WTC11 (cell line): Measurements from ENCODE around the gene HAO1. TPM values are rescaled to one million over a fixed set of nuclear protein-coding genes. Genes with fewer than 3 reads are reported as not detected.

Source experiments
- ATAC-seq: fragments of 200-7000 bp; cut with Tn5 transposase; 2 replicates; pipeline ENCODE4 v1.10.0; 2021; ENCODE audit warnings: mild to moderate bottlenecking, moderate library complexity
- CTCF ChIA-PET: fragments of 300-600 bp; sonication (Branson Sonifier 250); formaldehyde crosslinking; loops from one replicate; lab custom pipeline; 2021; ENCODE audit warnings: antibody characterized with exemption; lab: Charles Lee
- POLR2A ChIA-PET: fragments of 350-600 bp; sonication (Branson Sonifier 250); formaldehyde crosslinking; loops from one replicate; lab custom pipeline; 2021; ENCODE audit warnings: antibody characterized with exemption; lab: Charles Lee
- DNase-seq: peaks from one replicate; pipeline ENCODE4 v3.0.0; 2021; ENCODE audit warnings: low spot score
- H3K27ac Mint-ChIP-seq: 2 replicates; pipeline ENCODE4 v1.8.0; 2021; ENCODE audit warnings: mixed read lengths
- H3K27me3 Mint-ChIP-seq: 2 replicates; pipeline ENCODE4 v1.8.0; 2021; ENCODE audit warnings: low read depth, mild to moderate bottlenecking, moderate library complexity, mixed read lengths
- H3K36me3 Mint-ChIP-seq: 2 replicates; pipeline ENCODE4 v1.8.0; 2021; ENCODE audit warnings: mixed read lengths
- H3K4me1 Mint-ChIP-seq: 2 replicates; pipeline ENCODE4 v1.8.0; 2022; ENCODE audit warnings: mixed read lengths
- H3K4me3 Mint-ChIP-seq: 2 replicates; pipeline ENCODE4 v1.8.0; 2021; ENCODE audit warnings: mild to moderate bottlenecking, moderate library complexity, mixed read lengths
- H3K9me3 Mint-ChIP-seq: 2 replicates; pipeline ENCODE4 v1.8.0; 2021; ENCODE audit warnings: mixed read lengths
- FOXK1 ChIP-seq: sonication (generic); formaldehyde crosslinking; IDR thresholded peaks from 2 replicates; pipeline ENCODE4 v1.8.0; 2022; ENCODE audit warnings: mild to moderate bottlenecking, moderate library complexity, missing genetic modification reagents
- FOXP4 ChIP-seq: sonication (generic); formaldehyde crosslinking; IDR thresholded peaks from 2 replicates; pipeline ENCODE4 v1.8.0; 2022; ENCODE audit warnings: mild to moderate bottlenecking, missing genetic modification reagents
- KAT7 ChIP-seq: sonication (generic); formaldehyde crosslinking; IDR thresholded peaks from 2 replicates; pipeline ENCODE4 v1.8.1; 2023; ENCODE audit warnings: missing genetic modification reagents, mild to moderate bottlenecking, borderline replicate concordance
- MXD4 ChIP-seq: fragments of 250-450 bp; sonication (Bioruptor Pico); IDR thresholded peaks from 2 replicates; pipeline ENCODE4 v1.8.0; 2021; ENCODE audit warnings: mild to moderate bottlenecking, moderate library complexity, borderline replicate concordance
- NR3C1 ChIP-seq: sonication (generic); formaldehyde crosslinking; conservative IDR thresholded peaks from 2 replicates; pipeline ENCODE4 v1.8.1; 2023; ENCODE audit warnings: low read depth, mild to moderate bottlenecking, missing genetic modification reagents
- PRRX2 ChIP-seq: fragments of 250-450 bp; sonication (Bioruptor Pico); IDR thresholded peaks from 2 replicates; pipeline ENCODE4 v1.8.0; 2021; ENCODE audit warnings: mild to moderate bottlenecking
- SP1 ChIP-seq: sonication (generic); formaldehyde crosslinking; conservative IDR thresholded peaks from 2 replicates; pipeline ENCODE4 v1.8.1; 2022; ENCODE audit warnings: missing genetic modification reagents
- USF1 ChIP-seq: sonication (generic); formaldehyde crosslinking; IDR thresholded peaks from 2 replicates; pipeline ENCODE4 v1.8.0; 2022; ENCODE audit warnings: mild to moderate bottlenecking, missing genetic modification reagents
- ZNF232 ChIP-seq: sonication (generic); formaldehyde crosslinking; IDR thresholded peaks from 2 replicates; pipeline ENCODE4 v1.8.0; 2022; ENCODE audit warnings: mild to moderate bottlenecking, missing genetic modification reagents
- ZNF425 ChIP-seq: fragments of 250-450 bp; sonication (Bioruptor Pico); conservative IDR thresholded peaks from 2 replicates; pipeline ENCODE4 v1.9.0; 2021; ENCODE audit warnings: mild to moderate bottlenecking
- total RNA-seq: library from RNA; stranded (reverse); gene quantifications from 3 replicates; pipeline ENCODE4 v1.2.3, GENCODE V29; 2021
- TF ChIP-seq, protein P1 (sequence below): sonication (generic); formaldehyde crosslinking; IDR thresholded peaks from 2 replicates; pipeline ENCODE4 v1.8.1; 2023; ENCODE audit warnings: mild to moderate bottlenecking, missing genetic modification reagents, borderline replicate concordance
- TF ChIP-seq, protein P2 (sequence below): sonication (generic); formaldehyde crosslinking; IDR thresholded peaks from 2 replicates; pipeline ENCODE4 v1.8.1; 2023; ENCODE audit warnings: mild to moderate bottlenecking, missing genetic modification reagents, moderate library complexity
- TF ChIP-seq, protein P3 (sequence below): sonication (generic); formaldehyde crosslinking; IDR thresholded peaks from 2 replicates; pipeline ENCODE4 v1.8.0; 2023; ENCODE audit warnings: missing genetic modification reagents

Gene HAO1
- total RNA-seq, 1 experiment from 2014 or later = not detected

GRCh38 chr20:7855545-7855944, 84.7 kb downstream of the HAO1 start (continued):
- TF ChIP-seq, protein P1, sequence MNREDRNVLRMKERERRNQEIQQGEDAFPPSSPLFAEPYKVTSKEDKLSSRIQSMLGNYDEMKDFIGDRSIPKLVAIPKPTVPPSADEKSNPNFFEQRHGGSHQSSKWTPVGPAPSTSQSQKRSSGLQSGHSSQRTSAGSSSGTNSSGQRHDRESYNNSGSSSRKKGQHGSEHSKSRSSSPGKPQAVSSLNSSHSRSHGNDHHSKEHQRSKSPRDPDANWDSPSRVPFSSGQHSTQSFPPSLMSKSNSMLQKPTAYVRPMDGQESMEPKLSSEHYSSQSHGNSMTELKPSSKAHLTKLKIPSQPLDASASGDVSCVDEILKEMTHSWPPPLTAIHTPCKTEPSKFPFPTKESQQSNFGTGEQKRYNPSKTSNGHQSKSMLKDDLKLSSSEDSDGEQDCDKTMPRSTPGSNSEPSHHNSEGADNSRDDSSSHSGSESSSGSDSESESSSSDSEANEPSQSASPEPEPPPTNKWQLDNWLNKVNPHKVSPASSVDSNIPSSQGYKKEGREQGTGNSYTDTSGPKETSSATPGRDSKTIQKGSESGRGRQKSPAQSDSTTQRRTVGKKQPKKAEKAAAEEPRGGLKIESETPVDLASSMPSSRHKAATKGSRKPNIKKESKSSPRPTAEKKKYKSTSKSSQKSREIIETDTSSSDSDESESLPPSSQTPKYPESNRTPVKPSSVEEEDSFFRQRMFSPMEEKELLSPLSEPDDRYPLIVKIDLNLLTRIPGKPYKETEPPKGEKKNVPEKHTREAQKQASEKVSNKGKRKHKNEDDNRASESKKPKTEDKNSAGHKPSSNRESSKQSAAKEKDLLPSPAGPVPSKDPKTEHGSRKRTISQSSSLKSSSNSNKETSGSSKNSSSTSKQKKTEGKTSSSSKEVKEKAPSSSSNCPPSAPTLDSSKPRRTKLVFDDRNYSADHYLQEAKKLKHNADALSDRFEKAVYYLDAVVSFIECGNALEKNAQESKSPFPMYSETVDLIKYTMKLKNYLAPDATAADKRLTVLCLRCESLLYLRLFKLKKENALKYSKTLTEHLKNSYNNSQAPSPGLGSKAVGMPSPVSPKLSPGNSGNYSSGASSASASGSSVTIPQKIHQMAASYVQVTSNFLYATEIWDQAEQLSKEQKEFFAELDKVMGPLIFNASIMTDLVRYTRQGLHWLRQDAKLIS (CRISPR knock-in tag) = no peak
- TF ChIP-seq NR3C1 (CRISPR knock-in tag) = no peak

GRCh38 chr20:7853493-7853892, 86.8 kb downstream of the HAO1 start:
- ChIA-PET POLR2A (no interaction called here), CTCF (no interaction called here)
- TF ChIP-seq ZNF425 (CRISPR knock-in tag) (no peak), KAT7 (no peak), SP1 (CRISPR knock-in tag) (no peak), MXD4 (CRISPR knock-in tag) (no peak), PRRX2 (CRISPR knock-in tag) (no peak), ZNF232 (no peak), FOXP4 (no peak), USF1 (no peak), FOXK1 (no peak)
- TF ChIP-seq, protein P2, sequence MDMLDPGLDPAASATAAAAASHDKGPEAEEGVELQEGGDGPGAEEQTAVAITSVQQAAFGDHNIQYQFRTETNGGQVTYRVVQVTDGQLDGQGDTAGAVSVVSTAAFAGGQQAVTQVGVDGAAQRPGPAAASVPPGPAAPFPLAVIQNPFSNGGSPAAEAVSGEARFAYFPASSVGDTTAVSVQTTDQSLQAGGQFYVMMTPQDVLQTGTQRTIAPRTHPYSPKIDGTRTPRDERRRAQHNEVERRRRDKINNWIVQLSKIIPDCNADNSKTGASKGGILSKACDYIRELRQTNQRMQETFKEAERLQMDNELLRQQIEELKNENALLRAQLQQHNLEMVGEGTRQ (CRISPR knock-in tag) = no peak
- TF ChIP-seq, protein P3, sequence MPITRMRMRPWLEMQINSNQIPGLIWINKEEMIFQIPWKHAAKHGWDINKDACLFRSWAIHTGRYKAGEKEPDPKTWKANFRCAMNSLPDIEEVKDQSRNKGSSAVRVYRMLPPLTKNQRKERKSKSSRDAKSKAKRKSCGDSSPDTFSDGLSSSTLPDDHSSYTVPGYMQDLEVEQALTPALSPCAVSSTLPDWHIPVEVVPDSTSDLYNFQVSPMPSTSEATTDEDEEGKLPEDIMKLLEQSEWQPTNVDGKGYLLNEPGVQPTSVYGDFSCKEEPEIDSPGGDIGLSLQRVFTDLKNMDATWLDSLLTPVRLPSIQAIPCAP (CRISPR knock-in tag) = no peak
- Mint-ChIP-seq H3K27ac (no peak overlapping the region), H3K27me3 (no peaks in the 10 kb centered on the region), H3K4me3 (no peak overlapping the region), H3K36me3 (no peaks in the 10 kb centered on the region), H3K4me1 (peaks cover 26% of the 10 kb centered on the region), H3K9me3 (no peaks in the 10 kb centered on the region; the same call in 1 of the 2 replicates)
- ATAC-seq (no peak), DNase-seq (no peak)
